ENCODE data around the gene OMD.

Gene OMD

GRCh38 chr9:92457576-92457975 is 33.3 kb upstream of the OMD start:
- DNase-seq (ENCODE audit: low spot score) = no peak
- TF ChIP-seq, protein P1, sequence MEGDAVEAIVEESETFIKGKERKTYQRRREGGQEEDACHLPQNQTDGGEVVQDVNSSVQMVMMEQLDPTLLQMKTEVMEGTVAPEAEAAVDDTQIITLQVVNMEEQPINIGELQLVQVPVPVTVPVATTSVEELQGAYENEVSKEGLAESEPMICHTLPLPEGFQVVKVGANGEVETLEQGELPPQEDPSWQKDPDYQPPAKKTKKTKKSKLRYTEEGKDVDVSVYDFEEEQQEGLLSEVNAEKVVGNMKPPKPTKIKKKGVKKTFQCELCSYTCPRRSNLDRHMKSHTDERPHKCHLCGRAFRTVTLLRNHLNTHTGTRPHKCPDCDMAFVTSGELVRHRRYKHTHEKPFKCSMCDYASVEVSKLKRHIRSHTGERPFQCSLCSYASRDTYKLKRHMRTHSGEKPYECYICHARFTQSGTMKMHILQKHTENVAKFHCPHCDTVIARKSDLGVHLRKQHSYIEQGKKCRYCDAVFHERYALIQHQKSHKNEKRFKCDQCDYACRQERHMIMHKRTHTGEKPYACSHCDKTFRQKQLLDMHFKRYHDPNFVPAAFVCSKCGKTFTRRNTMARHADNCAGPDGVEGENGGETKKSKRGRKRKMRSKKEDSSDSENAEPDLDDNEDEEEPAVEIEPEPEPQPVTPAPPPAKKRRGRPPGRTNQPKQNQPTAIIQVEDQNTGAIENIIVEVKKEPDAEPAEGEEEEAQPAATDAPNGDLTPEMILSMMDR (IDR thresholded peaks at IDR 0.05; ENCODE audit: extremely low read depth, insufficient read depth, missing control alignments) = no peak
- in situ Hi-C loops (cut with MboI; ENCODE audit: low pct_unique_long_range_greater_than_20kb, low sequenced_read_pairs, unreplicated experiment) = loop anchor here (25.0 kb wide), 1 partner anchor 320 kb away; no protein-coding TSS in a partner anchor

DNA sequence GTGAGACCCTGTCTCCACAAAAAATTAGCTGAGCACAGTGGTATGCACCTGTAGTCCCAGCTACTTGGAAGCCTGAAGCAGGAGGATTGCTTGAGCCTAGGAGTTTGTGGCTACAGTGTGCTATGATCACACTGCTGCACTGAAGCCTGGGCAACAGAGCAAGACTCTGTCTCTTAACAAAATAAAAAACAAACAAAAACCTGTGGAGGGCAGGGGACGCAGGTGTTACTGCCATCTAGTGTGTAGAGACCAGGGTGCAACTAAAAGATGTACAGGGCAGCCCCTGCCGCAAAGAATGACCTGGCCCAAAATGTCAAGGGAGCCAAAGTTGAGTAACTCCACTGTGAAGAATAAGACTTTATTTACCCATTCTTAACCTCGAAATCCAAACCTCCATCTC is 30.9 kb upstream of the OMD start:
- no peak for DNase-seq (ENCODE audit: low spot score)
- in situ Hi-C loops (cut with MboI; ENCODE audit: low pct_unique_long_range_greater_than_20kb, low sequenced_read_pairs, unreplicated experiment) = loop anchor here (25.0 kb wide), 1 partner anchor 318 kb away; no protein-coding TSS in a partner anchor
- TF ChIP-seq, protein P1 (IDR thresholded peaks at IDR 0.05; ENCODE audit: extremely low read depth, insufficient read depth, missing control alignments) = peak; percentile 46

DNA sequence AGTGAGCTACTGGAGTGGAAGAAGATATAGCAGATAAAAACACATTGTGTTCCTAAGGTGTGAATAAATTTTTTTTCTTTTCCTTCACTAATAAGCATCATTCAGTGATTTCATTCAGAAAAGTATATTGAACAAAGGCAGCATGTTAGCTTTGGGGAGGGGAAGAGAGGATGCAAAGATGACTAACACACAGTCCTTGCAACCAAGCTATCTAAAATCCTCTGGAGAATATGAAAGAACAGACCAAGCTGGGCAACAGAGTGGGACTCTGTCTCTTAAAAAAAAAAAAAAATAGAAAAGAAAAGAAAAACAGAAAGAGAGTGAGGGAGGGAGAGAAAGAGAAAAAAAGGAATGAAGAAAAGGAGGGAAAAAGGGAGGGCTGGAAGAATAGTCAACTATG is 22.3 kb upstream of the OMD start:
- TF ChIP-seq, protein P1 (IDR thresholded peaks at IDR 0.05; ENCODE audit: extremely low read depth, insufficient read depth, missing control alignments) = no peak
- DNase-seq (ENCODE audit: low spot score) = no peak
- in situ Hi-C loops (cut with MboI; ENCODE audit: low pct_unique_long_range_greater_than_20kb, low sequenced_read_pairs, unreplicated experiment) = loop anchor here (25.0 kb wide), 1 partner anchor 109 kb away; the partner anchor contains the start of genes CENPP and NOL8

DNA sequence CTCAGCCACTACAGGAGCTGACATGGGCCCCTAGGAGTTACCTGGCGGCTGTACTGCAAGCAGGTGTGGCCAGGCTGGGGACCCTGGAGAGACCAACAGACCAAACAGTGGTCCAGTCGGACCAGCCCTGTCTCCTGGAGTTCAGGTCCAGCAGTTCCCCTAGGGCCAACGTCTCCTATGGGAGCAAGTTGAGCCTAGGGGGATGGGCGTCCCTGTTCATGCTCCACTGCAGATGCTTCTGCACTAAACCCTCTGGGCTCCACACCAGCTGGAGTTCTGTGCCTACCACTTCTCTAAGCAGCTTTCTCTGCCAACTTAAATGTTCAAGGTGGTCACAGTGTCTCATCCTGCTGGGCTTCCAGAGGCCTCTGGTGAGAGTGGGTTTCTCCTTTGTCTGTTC is 20.6 kb upstream of the OMD start:
- no peak for DNase-seq (ENCODE audit: low spot score)
- TF ChIP-seq, protein P1 (IDR thresholded peaks at IDR 0.05; ENCODE audit: extremely low read depth, insufficient read depth, missing control alignments) = no peak
- in situ Hi-C loops (cut with MboI; ENCODE audit: low pct_unique_long_range_greater_than_20kb, low sequenced_read_pairs, unreplicated experiment) = loop anchor here (25.0 kb wide), 1 partner anchor 108 kb away; the partner anchor contains the start of genes CENPP and NOL8

DNA sequence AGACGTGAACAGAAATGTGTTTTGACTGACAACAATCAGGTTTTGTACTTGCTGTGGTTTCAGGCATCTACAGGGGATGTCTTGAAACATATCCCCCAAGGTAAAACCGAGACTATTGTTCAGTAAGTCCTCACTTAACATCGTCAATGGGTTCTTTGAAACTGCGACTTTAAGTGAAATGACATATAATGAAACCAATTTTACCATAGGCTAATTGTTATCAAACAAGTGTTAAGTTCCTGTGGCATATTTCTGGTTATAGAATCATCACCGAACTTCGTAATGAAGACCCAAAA is 16.4 kb upstream of the OMD start:
- in situ Hi-C loops (cut with MboI; ENCODE audit: low pct_unique_long_range_greater_than_20kb, low sequenced_read_pairs, unreplicated experiment) = loop anchor here (25.0 kb wide), 1 partner anchor 103 kb away; the partner anchor contains the start of genes CENPP and NOL8
- peak; percentile 24 for DNase-seq (ENCODE audit: low spot score)
- TF ChIP-seq, protein P1 (IDR thresholded peaks at IDR 0.05; ENCODE audit: extremely low read depth, insufficient read depth, missing control alignments) = no peak

GRCh38 chr9:92439921-92440750 is 15.9 kb upstream of the OMD start:
- TF ChIP-seq, protein P1 (IDR thresholded peaks at IDR 0.05; ENCODE audit: extremely low read depth, insufficient read depth, missing control alignments) = no peak
- no peak for DNase-seq (ENCODE audit: low spot score)
- in situ Hi-C loops (cut with MboI; ENCODE audit: low pct_unique_long_range_greater_than_20kb, low sequenced_read_pairs, unreplicated experiment) = loop anchor here (25.0 kb wide), 1 partner anchor 103 kb away; the partner anchor contains the start of genes CENPP and NOL8

Measured in GM13977 (cell line).